Measurements from ENCODE around the gene ROR1.
A peak's percentile ranks its signal among the peaks of the same experiment; 100 is the strongest.

DNA sequence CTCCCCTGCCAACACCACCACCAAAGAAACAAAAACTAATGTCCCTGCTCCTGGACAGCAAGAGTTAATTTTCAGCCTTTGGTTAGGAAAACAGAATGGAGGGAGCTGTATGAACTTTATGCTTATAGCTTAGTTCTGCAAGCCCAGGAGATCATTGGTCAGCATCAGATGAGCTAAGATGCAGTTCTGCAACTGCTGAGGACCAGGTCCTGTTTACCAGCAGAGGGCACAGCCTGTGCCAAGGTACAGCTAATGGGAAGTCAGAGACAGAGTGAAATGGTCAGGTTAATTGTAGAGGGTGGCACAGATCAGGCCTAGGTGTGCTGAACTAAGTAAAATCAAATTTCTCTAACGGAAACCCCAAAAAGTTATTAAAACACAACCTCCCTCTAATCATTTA, 161.3 kb downstream of the ROR1 start:
- TF ChIP-seq EZH2 (IDR thresholded peaks at IDR 0.05): no peak
- TF ChIP-seq, protein P1, sequence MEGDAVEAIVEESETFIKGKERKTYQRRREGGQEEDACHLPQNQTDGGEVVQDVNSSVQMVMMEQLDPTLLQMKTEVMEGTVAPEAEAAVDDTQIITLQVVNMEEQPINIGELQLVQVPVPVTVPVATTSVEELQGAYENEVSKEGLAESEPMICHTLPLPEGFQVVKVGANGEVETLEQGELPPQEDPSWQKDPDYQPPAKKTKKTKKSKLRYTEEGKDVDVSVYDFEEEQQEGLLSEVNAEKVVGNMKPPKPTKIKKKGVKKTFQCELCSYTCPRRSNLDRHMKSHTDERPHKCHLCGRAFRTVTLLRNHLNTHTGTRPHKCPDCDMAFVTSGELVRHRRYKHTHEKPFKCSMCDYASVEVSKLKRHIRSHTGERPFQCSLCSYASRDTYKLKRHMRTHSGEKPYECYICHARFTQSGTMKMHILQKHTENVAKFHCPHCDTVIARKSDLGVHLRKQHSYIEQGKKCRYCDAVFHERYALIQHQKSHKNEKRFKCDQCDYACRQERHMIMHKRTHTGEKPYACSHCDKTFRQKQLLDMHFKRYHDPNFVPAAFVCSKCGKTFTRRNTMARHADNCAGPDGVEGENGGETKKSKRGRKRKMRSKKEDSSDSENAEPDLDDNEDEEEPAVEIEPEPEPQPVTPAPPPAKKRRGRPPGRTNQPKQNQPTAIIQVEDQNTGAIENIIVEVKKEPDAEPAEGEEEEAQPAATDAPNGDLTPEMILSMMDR (IDR thresholded peaks at IDR 0.05): peak; percentile 23

All from neural progenitor cell (in vitro differentiated cells).